HG03571 (cell line): ENCODE measurements around the gene ENDOU.

ENCODE experiments used
- ATAC-seq: cut with Tn5 transposase; IDR thresholded peaks from one replicate; pipeline ENCODE4 v1.9.1; 2021; ENCODE audit not compliant: unreplicated experiment

The ENDOU gene

DNA sequence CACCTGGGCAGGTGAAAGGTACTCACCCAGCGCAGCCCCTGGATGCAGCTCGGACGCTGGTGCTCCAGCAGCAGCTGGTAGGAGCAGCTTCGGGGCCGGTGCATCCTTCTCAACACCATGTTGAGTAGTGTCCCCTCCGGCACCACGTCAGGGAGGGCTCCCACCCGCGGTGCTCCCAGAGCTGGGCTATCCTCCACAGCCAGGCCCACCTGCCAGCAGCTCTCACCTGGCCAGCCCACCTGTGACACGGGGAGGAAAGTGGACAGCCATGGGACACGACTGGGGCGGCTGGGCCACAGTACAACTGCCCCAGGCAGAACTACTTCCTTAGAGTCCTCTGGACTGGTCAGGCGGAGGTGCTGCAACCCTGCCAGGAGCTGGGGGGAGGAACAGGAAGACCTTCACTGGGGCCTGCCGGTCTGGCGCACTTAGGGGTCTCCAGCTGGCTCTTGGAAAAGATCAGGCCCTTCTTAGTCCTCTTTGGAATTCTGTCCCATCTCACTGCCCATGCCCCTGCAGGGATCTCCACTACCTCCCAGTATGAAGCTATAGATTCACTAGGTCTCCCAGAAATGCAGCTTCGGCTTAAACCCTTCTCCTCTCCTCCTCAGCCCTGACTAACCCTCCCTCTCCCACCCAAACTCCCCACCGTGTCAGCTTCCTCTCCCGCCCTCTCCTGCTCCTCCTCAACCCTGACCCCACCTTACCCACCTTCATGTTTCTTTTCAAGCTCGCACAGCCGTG, 32.7 kb upstream of the ENDOU start:
- ATAC-seq, result no peak

DNA sequence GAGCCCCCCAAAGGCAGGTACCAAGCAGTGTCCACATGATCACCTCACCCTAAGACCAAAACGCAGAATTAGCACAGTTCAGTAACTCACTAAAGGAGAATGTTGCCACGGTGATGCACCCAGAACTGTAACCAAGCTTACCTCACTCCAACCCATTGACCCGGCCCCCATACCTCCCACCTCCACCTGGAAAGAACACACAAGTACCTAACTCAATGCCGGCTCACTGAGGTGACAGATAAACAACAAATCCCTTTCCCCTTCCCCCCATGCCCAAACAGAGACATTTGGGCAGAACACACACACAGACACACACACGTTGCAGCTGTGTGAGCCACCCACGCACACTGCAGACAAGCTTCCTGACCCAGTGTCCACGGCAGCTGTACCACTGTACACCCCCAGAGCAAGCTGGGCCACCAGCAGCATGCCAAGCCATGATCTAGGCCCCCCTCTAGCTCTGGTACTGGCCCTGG, 32.1 kb upstream of the ENDOU start:
- no peak for ATAC-seq

DNA sequence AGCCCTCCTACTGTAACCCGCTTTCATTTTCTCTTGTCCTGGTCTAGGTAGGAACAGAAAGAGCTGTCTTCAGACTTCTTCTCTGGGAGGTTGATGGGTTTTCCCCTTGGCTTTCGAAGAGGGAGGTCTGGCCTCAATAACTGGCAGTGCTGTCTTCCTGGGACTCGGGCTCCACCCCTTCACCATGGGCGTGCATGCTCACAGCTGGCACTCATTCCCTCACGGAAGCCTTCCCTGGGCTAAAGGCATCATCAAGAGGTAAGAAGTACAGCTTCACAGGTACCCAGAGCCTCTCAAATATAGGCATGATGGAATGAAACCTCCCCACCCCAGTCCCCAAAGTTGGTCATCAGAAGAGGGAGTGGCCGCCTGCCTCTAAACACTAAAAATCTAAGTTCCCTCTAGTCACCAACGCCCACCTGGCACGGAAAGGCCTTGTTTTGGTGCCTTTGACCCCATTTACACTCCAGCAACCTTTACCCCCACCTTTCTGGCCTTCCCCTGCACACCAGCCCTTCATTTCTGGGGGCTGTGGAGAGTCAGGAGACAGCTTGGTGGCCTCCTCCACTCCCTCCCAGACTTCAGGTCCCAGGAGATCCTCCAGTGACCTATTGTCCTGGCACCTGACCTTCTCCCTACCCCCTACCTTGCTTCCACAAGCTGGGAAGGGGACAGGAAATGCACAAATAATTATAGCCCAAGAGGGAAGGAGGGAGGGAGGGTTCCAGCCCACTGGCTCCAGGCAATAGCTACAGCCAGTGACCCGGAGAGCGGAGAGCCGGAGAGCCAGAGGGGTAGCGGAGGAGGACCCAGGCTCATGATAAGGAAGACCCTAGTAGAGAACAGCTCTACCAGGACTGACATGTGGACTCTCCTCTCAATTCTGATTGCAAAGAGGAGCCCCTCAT, 30.6 kb upstream of the ENDOU start:
- ATAC-seq, result peak; percentile 53

DNA sequence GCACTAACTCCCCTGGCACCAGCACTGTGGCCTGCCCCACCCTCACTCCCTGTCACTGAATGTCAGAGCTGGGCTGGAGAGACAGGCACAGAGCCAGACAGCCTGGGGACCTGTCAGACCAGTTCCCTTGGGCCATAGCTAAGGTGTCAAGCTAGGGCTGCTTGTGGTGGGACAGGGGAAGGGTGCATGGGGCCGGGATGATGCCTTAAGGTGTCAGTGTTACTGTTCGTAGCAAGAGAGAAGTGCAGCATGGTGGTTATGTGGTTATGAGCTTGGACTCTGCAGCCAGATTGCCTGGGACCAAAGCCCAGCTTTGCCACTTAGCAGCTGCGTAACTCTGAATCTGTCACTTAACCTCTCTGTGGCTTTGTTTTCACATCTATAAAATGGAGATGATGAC, 29.6 kb upstream of the ENDOU start:
- ATAC-seq, result peak; percentile 12

DNA sequence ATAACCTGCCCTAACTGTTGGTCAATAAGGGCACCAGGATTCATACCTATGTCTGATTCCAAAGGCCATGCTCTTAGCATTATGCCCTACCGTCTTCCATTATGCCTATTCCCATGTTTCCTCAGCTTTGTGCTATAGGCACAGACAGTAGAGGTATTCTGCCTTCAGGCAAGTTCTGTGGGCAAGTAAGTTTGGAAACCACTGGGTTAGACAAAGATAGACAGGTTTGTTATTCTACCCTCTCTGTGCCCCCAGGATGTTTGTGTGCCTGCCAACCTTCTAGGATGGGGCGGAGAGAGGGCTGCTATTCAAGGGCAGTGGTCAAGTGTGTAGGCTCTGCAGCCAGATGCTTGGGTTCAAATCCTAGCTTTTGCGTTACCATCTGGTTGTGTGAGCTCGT, 28.8 kb upstream of the ENDOU start:
- ATAC-seq, result no peak

DNA sequence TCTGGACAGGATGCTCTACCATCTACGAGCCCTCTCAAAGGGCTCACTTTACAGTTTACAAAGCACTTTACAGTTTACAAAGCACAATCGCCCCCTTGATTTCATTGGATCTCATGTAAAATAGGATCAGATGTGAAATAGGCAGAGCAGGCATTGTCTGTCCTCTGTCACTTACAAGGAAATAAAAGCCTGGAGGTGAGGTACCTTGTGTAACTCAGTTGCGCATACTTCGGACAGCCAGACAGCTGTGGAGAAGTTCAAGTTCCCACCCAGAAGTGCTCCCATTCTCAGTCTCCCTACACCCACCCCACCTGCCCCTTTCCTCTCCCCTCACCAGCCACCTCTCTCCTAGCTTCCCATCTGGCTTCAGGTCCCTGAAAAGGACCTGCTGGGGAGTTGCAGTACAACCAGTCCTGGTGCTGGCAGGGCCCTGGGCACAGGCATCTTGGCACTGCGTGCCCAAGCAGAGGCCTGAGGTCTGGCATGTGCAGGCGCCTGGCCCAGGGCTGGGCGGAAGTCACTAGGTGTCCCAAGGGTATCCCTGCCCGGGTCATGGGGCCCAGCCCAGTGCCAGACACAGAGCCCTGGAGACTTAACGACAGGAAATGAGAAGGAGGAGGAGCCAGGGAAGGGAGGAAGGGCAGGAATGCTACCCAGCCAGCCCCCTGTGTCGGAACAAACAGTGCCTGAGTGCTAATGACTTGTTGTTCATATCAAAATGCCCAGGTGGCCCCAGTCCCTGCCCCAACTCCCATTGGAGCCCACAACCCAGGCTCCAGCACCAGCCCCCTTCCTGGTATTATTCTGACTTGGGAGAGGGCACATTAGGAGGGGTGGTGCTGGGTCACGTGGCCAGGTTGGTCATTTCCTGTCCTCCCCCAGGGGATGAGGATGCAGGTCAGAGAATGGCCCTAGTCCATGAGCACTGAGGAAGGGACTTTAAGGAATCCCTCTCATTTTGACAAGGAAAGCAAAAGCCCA, 28.0 kb upstream of the ENDOU start:
- no peak for ATAC-seq

DNA sequence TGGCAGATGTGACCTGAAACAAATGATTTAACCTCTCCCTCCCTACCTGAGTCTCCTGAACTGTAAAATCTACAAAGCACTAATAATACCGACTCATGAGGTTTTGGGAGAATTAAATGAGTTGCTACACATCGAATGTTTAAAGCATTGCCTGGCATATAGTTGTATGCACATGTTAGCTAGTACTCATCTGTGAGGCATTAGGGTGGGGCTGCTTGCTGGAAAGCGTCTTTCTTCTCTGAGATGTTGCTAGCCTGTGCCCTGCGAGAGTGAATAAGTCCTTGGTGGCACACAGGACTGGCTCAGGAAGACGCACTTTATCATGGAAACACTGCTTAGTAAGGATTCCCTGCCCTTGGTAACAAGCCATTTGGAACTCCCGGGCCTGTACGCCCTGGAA, 27.3 kb upstream of the ENDOU start:
- ATAC-seq, result no peak

DNA sequence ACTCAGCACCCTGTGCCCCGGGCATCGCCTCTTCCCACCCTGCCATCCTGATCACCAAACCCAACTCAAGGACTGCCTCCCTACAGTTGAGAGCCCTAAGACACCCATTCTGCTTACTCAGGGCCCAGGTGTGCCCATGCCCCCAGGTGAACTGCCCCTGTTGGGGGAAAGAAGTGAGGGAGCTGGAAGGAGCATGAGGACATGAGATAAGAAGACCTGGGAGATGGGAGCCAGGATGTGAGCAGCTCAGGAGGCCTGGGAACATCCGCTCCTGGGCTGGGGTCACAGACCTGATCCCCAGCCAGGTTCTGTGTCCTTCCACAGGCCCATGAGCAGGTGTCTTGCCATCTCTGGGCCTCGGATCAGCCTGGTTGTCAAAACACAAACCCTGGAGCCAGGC, 26.8 kb upstream of the ENDOU start:
- ATAC-seq, result no peak

DNA sequence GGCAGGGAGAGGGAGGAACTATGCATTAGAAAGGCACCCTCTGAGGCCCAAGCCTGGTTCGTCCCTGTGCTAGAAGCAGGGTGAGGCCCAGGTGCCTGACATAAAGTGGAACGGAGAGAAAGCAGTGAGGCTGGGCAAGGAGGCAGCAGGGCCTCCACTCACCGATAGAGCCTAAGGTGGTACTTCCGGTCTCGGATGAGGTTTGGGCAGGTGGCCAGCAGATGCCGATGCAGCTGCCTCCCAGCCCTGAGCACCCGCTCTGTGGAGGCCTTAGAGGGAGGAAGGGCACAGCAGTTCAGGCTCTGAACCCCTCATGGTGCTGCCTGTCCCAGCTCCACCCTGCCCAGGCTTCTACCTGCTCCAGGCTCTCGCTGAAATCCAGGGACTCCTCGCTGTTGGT, 26.3 kb upstream of the ENDOU start:
- ATAC-seq, result no peak

DNA sequence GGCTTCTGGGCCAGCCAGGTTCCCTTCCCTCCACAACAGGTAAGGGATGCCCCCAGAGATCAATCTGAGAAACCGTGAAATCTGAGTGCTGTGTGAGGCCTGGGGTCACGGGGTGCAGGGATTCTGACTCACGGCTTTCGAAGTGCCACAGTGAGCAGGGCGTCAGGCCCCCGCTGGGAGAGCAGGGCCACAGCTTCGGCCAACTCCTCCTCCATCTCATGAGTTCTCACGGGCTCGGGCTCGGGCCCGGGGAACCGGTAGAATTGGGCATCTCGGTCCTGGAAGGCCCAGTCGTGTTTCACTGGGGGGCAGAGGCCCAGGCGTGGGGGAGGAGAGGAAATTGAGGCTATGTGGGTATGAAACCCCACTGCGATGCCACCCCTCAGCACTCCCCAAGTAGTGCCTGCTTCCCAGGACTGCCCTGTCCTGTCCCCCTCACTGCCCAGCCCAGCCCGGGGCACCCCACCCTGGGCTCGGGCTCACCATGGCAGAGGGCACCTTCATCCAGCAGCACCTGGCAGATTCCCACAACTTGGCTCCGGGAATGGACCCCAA, 25.7 kb upstream of the ENDOU start:
- ATAC-seq, result no peak

DNA sequence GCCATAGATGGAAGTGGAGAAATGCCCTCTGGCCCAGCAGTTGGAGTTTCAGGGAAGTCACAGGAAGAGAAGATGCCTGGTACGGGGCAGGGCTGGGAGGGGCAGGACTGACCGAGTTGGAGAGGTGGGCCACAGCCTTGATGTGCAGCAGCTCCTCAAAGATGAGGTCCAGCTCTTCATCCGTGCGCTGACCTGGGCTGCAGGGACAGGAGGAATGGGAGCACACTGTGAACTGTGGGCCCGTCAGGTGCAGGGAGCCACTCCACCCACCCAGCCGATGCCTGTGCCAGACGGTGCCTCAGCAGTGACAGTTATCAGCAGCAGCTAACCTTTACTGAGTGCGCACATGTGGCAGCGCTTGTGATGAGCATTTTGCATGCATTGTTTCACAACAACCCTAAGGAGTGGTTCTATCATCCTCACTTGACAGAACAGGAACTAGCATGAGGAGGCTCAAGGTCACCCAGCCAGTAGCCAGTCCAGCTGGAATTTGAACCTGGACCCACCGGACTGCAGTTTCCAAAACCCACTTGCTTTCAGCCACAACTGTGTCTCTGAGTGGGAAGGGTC, 25.0 kb upstream of the ENDOU start:
- no peak for ATAC-seq

DNA sequence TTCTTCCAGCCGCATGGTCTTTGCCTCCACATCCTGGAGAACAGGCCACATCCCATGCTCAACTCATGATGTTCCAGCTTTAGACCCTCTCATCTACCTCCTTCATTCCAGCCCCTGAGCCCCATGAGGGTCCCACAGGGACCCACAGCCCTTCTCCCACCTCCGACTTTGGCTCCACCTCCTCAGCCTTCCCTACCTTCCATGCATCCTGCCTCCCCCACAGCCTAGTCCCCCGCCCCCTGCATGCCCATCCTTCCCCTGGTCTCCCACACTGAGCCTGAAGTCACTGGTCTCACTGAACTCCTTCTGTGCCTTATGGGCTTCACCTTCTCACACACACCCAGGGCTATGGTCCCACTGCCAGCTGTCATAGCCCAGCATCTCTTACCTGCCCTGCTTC, 23.6 kb upstream of the ENDOU start:
- no peak for ATAC-seq

DNA sequence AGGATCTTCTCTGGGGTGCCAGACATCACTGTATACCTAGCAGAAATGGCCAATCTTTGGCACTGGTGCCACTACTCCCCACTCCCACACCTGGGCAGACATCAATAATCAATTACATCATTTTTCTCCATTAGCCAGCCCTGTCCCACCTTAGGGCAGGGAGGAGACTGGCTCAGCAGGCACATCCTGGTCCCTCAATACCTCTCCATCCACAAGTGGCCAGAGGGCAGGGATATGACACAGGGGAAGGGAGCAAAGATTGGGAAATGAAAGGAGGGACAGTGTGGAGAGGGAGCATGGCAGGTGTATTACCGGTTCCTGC, 23.2 kb upstream of the ENDOU start:
- no peak for ATAC-seq

DNA sequence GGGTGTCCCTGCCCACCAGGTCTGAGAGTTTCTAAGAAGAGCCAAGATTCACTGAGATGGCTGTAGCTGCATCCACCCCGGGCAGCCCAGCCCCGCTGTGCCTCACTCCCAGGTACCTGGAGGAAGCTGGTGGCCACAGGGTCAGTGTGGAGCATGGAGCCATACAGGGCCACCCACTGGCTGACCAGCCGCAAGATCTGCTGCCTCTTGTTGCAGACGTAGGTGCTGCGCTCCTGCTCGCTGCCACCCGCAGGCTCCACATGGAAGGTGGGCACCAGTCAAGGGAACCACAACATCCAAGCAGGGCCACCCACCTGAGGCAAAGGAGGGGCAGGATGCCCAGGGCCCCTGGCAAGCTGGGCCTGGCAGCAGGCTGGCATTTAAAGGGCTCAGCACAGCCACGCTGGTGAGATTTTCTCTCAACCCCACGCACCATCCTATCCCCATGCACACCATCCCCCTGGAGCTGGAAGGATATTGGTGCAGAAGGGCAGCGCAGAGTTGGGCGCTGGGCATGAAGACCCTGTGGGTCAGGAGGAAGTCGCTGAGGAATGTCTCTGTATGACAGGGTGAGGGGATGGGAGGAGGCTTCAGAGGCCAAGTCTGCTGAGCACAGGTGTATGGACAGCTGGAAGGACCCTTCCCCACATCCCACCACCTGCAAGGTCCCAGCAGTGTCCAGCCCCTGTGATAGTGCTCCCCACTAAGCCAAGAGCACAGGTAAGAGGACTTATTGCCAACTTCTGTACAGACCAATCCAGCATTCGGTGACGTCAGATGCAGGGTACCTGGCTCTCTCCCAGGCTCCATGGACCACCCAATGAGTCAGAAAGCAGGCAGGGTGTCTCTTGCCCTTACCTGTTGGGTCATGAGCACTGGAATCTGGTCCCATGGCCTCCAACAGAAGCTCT, 22.6 kb upstream of the ENDOU start:
- ATAC-seq, result no peak

DNA sequence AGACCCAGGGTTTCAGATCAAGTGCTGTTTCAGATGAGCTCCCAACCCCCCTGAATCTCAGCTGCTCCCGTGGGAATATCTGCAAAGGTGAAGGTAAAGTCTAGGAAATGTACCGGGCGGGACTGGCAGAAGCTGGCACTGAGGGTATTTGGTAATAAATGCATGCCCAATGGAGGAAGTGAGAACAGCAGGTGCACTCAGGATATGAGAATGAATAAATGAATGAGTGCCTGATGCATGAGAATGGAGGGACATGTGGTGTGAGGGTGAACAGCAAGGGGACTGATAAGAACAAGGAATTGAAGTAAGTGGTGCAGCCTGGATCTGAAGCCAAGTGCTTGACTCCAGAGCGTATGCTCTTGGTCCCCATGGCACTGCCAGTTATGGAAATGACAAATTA, 21.8 kb upstream of the ENDOU start:
- no peak for ATAC-seq

DNA sequence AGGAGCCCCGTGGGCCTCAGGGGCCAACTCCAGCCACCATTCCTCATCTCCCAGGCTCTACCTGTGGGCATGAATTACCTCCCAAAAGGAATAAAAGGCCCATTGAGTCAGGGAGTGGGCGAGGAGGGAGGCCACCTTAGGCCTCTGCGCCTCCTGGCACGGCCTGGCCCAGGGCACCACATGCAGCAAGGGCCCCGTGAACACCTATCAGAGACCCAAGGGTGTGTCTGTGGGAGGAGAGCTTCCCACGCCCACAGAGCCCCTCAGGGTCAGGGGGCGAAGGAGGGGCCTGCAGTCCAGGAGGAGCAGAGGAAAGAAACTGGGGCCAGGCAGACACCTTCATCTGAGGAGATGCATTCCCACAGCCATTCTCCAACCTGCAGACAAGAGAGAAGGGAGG, 21.2 kb upstream of the ENDOU start:
- ATAC-seq, result no peak

DNA sequence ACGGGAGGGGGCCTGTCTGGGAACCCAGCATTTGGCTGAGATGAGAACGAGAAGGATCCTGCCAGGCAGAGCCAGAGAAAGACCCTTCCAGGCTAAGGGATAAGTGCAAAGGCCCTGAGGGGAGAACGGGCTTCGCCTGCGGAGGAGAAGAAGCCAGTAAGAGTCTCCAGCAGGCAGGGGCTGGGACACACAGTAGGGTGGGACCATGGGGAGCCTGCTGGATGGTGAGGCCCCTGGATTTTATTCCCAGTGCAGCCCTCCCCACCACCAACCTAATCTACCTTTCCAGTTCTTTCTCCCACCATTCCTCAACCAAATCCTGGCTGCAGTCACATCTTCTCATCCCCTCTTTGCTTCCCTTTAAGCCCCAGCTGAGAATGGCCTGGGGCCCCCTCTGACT, 20.8 kb upstream of the ENDOU start:
- no peak for ATAC-seq

DNA sequence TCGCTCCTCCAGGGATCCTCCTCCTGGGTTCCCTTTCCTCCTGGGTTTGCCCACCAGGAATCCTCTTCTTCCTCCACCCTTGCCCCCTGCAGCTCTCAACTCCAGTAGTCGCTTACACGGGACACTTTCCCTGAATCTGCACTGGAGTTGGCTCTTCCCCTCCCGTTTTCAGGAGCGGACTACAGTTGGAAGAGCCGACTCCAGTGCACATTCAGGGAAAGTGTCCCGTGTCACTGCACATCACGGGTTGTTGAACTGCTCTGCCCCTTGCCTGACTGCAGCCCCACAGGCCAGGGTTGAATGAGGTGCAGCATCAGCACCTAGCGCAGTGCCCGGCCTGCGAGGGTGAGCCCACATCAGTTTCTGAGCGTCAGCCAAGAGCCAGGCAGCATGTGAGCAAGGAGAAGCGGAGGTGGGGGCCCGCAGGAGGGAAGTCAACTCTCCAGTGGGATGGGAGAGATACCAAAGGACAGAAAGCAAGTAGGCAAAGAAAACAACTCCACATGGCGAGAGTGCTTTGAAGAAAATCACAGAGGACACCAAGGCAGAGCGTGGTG, 20.3 kb upstream of the ENDOU start:
- no peak for ATAC-seq

DNA sequence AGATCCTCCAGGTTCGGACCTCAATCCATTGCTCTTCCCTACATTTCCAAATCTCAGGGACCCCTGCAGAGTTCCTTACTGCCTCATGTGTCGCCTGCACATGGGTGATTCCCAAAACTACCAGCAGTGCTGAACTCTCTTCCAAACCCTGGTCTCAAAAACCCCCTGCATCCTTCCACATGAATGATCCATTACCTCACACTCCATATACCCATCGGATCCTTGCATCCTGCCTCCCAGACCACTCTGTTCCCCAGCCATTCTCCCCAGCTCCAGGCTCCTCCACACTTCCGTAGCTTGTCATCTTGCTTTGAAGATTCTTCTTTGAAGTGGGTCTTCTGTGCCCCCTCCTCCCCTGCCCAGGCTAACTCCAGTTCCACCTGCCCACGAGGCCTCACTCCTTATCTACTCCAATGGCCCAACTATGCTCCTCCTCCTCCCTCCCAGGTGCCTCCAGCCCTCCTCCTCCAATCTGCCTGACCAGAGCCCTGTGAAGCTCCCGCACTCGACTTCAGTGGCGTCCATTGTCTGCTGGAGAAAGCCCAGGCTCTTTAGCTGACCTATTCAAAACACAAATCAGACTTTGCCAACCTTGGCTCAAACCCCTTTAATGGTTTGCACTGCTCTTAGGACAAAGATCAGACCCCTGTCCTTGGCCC, 19.6 kb upstream of the ENDOU start:
- ATAC-seq, result no peak
